CD4-positive, alpha-beta T cell (primary cell): ENCODE measurements around the gene C5orf46. TPM values are rescaled to one million over a fixed set of nuclear protein-coding genes. Genes with fewer than 3 reads are reported as not detected.
"Not testable (repeated sequence)": the region's sequence is repeated elsewhere in the genome, so short reads cannot be mapped to it uniquely, and the experiment has no call there.

Experiments
- ATAC-seq: fragments of 200-7000 bp; cut with Tn5 transposase; one replicate; pipeline ENCODE4 v1.10.0; 2022; ENCODE audit warnings: mild to moderate bottlenecking; ENCODE audit not compliant: poor library complexity
- CTCF ChIA-PET: fragments of 350-600 bp; sonication (Branson Sonifier 250); formaldehyde crosslinking; loops from one replicate; lab custom pipeline; 2021; ENCODE audit warnings: antibody characterized with exemption, inconsistent platforms; lab: Charles Lee
- POLR2A ChIA-PET: fragments of 350-600 bp; sonication (Branson Sonifier 250); formaldehyde crosslinking; loops from one replicate; lab custom pipeline; 2021; ENCODE audit warnings: antibody characterized with exemption, inconsistent platforms; lab: Charles Lee
- DNase-seq, 14 experiments: peaks; one replicate each; pipeline ENCODE4 v3.0.0-alpha.2; 2013 to 2020; ENCODE audit warnings: mixed read lengths in 2 of 14
- H3K27ac ChIP-seq, 2 donors: one replicate each; pipeline versions ENCODE4 v1.5.1 to v1.7.0; 2013; ENCODE audit warnings: low read length in 2 of 2, low read depth in 1 of 2, mild to moderate bottlenecking in 1 of 2
- H3K27me3 ChIP-seq, 2 experiments: 1 replicate in 1 of 2; 2 replicates in 1 of 2; pipeline versions ENCODE4 v1.6.1 to v1.7.0; 2013; ENCODE audit warnings: low read length in 2 of 2, control low read depth in 1 of 2, mild to moderate bottlenecking in 1 of 2, moderate library complexity in 1 of 2; ENCODE audit not compliant: insufficient read depth in 2 of 2, control insufficient read depth in 1 of 2
- H3K36me3 ChIP-seq: one replicate; pipeline ENCODE4 v1.6.1; 2013; ENCODE audit warnings: low read length, control low read depth; ENCODE audit not compliant: insufficient read depth
- H3K4me1 ChIP-seq: one replicate; pipeline ENCODE4 v1.6.1; 2013; ENCODE audit warnings: low read length, control low read depth; ENCODE audit not compliant: insufficient read depth
- H3K4me3 ChIP-seq: one replicate; pipeline ENCODE4 v1.5.1; 2013; ENCODE audit warnings: mild to moderate bottlenecking, low read length, moderate library complexity
- H3K9me3 ChIP-seq, 2 experiments: 1 replicate in 1 of 2; 2 replicates in 1 of 2; pipeline versions ENCODE4 v1.6.1 to v1.7.0; 2013; ENCODE audit warnings: low read length in 2 of 2, mild to moderate bottlenecking in 2 of 2, control low read depth in 1 of 2, moderate library complexity in 1 of 2; ENCODE audit not compliant: control insufficient read depth in 1 of 2, insufficient read depth in 1 of 2
- H3K27ac Mint-ChIP-seq: one replicate; pipeline ENCODE4 v1.8.0; 2020; ENCODE audit warnings: mixed read lengths
- H3K27me3 Mint-ChIP-seq: one replicate; pipeline ENCODE4 v1.8.0; 2021; ENCODE audit warnings: mixed read lengths
- H3K36me3 Mint-ChIP-seq: one replicate; pipeline ENCODE4 v1.8.0; 2021; ENCODE audit warnings: low read depth, mixed read lengths
- H3K4me1 Mint-ChIP-seq: one replicate; pipeline ENCODE4 v1.8.0; 2021; ENCODE audit warnings: low read depth, mixed read lengths
- H3K4me3 Mint-ChIP-seq: one replicate; pipeline ENCODE4 v1.8.0; 2020; ENCODE audit warnings: mild to moderate bottlenecking, mixed read lengths
- H3K9me3 Mint-ChIP-seq: one replicate; pipeline ENCODE4 v1.8.0; 2020; ENCODE audit warnings: mixed read lengths
- intact Hi-C, 2 experiments: fragments of 100-400 bp; cut with DNase I in 1 of 2; cut with micrococcal nuclease in 1 of 2; formaldehyde crosslinking; loops; one replicate each; pipeline versions ENCODE4 v1.15.1 to v1.9.0; 2023 to 2025; cut with DNase I, micrococcal nuclease
- polyA plus RNA-seq, 2 donors: library from polyadenylated mRNA; unstranded; fragments of 120-200 nt; gene quantifications; one replicate each; pipeline ENCODE4 v1.2.1, GENCODE V29; 2013
- total RNA-seq, 174 experiments: library from RNA in 2 of 174; stranded (reverse) in 2 of 174; gene quantifications; one replicate each; pipeline ENCODE4 v1.2.3 and lab custom pipeline; 2021 to 2026
- TF ChIP-seq, protein P1 (sequence below): fragments of 200-600 bp; IDR thresholded peaks from one replicate; pipeline ENCODE4 v1.8.0; 2022; ENCODE audit warnings: antibody characterized with exemption, mild to moderate bottlenecking

The C5orf46 gene
- not detected for total RNA-seq
- polyA plus RNA-seq (2013, experiment 1 of 2), result not detected
- not detected for polyA plus RNA-seq (2013, experiment 2 of 2)
- total RNA-seq (lab: John Stamatoyannopoulos, UW), result 0 reads per million in 172 experiments

DNA sequence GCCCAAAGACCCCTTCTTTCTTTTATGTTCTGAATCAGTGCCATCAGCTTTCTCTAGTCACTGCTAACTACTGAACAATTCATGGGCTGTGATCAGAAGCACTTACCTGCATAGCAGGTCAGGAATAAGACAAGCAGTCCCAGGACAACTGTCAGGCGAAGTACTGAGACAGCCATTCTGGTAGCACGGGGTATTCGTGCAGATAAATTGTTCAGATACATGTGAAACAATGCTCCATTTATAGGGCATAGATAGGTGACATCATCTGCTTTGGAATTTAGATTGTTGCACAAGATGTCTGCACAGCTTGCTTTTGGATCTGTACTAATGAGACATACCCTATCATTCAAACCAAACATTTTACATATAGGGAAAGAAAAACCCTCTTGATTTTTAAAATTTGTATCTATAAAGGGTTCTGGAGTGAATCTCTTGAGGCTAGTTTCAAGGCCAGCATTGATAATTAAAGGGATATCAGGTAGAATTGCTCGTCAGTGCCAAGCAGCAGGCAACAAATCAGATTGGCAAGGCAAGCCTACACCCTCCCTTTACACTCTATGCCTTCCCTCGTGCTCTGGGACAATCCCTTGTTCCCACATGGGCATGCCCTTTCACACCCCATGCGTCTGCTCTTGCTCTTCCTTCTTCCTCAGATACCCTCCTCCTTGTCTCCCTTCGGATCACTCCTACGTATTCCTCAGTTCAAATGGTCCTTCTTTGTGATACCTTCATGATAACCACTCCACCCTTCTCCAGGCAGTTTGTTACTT is at the start of gene C5orf46:
TSS of gene C5orf46 (minus strand) at position 213 of the 770 bp plus-strand sequence. CDS start at position 176, 37 bp downstream.
- no peaks in the 10 kb centered on the region for H3K27me3 ChIP-seq
- no peaks in the 10 kb centered on the region for H3K9me3 Mint-ChIP-seq
- DNase-seq (no peak), ATAC-seq (no peak)
- intact Hi-C loops, result no loop called here
- H3K27me3 Mint-ChIP-seq, result no peaks in the 10 kb centered on the region
- H3K4me3 Mint-ChIP-seq, result no peak within 1 kb of the TSS
- ChIA-PET CTCF (no interaction called here), POLR2A (no interaction called here)
- H3K27ac ChIP-seq, result no peak within 1 kb of the TSS
- H3K4me1 ChIP-seq, result no peaks in the 10 kb centered on the region
- no peaks in the 10 kb centered on the region for H3K36me3 ChIP-seq
- TF ChIP-seq, protein P1, sequence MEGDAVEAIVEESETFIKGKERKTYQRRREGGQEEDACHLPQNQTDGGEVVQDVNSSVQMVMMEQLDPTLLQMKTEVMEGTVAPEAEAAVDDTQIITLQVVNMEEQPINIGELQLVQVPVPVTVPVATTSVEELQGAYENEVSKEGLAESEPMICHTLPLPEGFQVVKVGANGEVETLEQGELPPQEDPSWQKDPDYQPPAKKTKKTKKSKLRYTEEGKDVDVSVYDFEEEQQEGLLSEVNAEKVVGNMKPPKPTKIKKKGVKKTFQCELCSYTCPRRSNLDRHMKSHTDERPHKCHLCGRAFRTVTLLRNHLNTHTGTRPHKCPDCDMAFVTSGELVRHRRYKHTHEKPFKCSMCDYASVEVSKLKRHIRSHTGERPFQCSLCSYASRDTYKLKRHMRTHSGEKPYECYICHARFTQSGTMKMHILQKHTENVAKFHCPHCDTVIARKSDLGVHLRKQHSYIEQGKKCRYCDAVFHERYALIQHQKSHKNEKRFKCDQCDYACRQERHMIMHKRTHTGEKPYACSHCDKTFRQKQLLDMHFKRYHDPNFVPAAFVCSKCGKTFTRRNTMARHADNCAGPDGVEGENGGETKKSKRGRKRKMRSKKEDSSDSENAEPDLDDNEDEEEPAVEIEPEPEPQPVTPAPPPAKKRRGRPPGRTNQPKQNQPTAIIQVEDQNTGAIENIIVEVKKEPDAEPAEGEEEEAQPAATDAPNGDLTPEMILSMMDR, result no peak
- H3K36me3 Mint-ChIP-seq, result no peaks in the 10 kb centered on the region
- no peaks in the 10 kb centered on the region for H3K9me3 ChIP-seq
- no peak within 1 kb of the TSS for H3K4me3 ChIP-seq
- no peaks in the 10 kb centered on the region for H3K4me1 Mint-ChIP-seq
- no peak within 1 kb of the TSS for H3K27ac Mint-ChIP-seq

DNA sequence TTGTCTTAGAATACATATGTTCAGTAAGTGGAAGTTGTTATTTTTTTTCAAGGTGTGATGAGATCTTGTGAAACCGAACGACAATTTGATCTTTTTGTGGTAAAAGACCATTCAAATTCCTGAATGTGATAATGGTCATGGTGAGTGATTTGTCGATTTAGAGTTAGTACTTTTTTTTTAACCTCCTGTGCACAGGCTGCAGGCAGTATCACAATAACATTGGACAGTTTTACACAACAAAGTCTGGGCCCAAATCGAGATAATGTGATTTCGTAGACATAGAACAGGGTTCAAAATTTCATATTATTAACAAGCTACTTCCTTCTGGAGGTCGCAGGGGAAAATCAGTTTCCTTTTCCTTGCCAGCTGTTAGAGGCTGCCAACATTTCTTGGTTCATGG is 48.6 kb upstream of the C5orf46 start:
- TF ChIP-seq, protein P1, result no peak
- no peak overlapping the region for H3K4me3 Mint-ChIP-seq
- no peaks in the 10 kb centered on the region for H3K36me3 ChIP-seq
- no peaks in the 10 kb centered on the region for H3K36me3 Mint-ChIP-seq
- H3K27me3 ChIP-seq, result no peaks in the 10 kb centered on the region
- no peaks in the 10 kb centered on the region for H3K27me3 Mint-ChIP-seq
- H3K9me3 Mint-ChIP-seq, result no peaks in the 10 kb centered on the region
- no peak overlapping the region for H3K27ac Mint-ChIP-seq
- no peaks in the 10 kb centered on the region for H3K9me3 ChIP-seq
- DNase-seq (no peak), ATAC-seq (no peak)
- H3K27ac ChIP-seq, result no peak overlapping the region
- H3K4me3 ChIP-seq, result no peak overlapping the region
- ChIA-PET CTCF (no interaction called here), POLR2A (no interaction called here)
- no peaks in the 10 kb centered on the region for H3K4me1 Mint-ChIP-seq
- intact Hi-C loops, result no loop called here
- no peaks in the 10 kb centered on the region for H3K4me1 ChIP-seq

DNA sequence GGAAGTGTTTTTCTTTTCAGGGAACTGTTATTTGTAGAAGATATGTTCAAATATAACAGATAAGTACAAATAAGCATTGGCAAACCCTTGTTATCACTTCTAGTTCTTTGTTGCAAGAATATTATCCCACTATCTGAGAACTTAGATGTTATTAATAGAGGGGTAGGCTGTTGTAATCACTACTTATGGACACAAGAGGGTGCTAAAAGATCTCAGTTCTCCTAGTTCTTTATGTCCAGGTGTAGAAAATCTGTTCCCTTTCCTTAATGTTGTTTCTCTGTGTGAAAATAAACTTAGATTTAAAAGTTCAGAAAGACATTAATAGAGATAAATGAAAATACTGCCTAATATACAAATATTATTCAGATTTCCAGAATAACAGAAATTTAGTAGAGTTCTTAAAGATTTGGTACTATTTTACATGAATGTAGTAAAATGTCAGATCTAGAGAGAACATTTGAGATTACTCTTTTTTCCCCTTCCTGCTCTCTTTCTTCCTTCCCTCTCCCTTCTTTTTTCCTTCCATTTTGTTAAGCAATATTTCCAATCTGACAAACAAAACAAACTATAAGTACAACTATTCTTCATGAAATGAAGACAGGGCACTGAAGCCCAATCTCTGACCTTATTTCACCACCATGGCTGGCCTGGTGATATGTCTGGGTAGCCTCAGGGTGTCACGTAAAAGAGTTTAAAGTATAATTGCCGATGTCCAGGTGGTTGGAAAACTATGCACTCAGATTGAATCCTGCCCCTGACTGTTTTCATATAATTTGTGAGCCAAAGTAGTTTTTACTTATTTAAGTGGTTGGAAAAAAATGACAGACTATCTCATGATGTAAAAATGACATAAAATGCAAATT is 43.6 kb upstream of the C5orf46 start:
- CTCF ChIA-PET, result no interaction called here

DNA sequence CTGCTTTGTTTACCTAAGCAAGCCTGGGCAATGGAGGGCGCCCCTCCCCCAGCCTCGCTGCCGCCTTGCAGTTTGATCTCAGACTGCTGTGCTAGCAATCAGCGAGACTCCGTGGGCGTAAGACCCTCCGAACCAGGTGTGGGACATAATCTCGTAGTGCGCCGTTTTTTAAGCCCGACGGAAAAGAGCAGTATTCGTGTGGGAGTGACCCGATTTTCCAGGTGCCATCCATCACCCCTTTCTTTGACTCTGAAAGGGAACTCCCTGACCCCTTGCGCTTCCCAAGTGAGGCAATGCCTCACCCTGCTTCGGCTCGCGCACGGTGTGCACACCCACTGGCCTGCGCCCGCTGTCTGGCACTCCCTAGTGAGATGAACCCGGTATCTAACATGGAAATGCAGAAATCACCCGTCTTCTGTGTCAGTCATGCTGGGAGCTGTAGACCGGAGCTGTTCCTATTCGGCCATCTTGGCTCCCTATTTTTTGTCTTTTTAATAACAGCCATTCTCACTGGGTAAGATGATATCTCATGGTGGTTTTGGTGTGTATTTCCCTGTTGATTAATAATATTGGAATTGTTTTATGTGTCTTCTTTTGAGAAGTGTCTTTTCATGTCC is 40.4 kb upstream of the C5orf46 start:
- H3K9me3 ChIP-seq, H3K27me3 Mint-ChIP-seq, ATAC-seq, POLR2A ChIA-PET, H3K27ac ChIP-seq, intact Hi-C loops, H3K27me3 ChIP-seq, H3K4me3 Mint-ChIP-seq, H3K4me3 ChIP-seq, H3K9me3 Mint-ChIP-seq, H3K36me3 ChIP-seq, H3K4me1 ChIP-seq, H3K36me3 Mint-ChIP-seq, CTCF ChIA-PET, H3K27ac Mint-ChIP-seq, H3K4me1 Mint-ChIP-seq, DNase-seq: not testable (repeated sequence)

More for the DNA sequence above, 43.6 kb upstream of the C5orf46 start:
- intact Hi-C loops, result loop anchor here in 1 of 2 experiments (1.0 kb wide), 1 partner anchor 781 kb away; no protein-coding TSS in a partner anchor
- Mint-ChIP-seq H3K27ac (no peak overlapping the region), H3K4me3 (no peak overlapping the region), H3K4me1 (no peaks in the 10 kb centered on the region), H3K36me3 (no peaks in the 10 kb centered on the region), H3K9me3 (no peaks in the 10 kb centered on the region), H3K27me3 (no peaks in the 10 kb centered on the region)
- POLR2A ChIA-PET, result no interaction called here
- H3K9me3 ChIP-seq, result no peaks in the 10 kb centered on the region
- no peak overlapping the region for H3K27ac ChIP-seq
- no peaks in the 10 kb centered on the region for H3K36me3 ChIP-seq
- no peak overlapping the region for H3K4me3 ChIP-seq
- no peaks in the 10 kb centered on the region for H3K4me1 ChIP-seq
- DNase-seq (peak in 1 of 14 experiments; percentile 15), ATAC-seq (no peak)
- TF ChIP-seq, protein P1, result no peak
- no peaks in the 10 kb centered on the region for H3K27me3 ChIP-seq
